Neural progenitor cell (in vitro differentiated cells): Measurements from ENCODE around the gene MPZ. TPM values are rescaled to one million over a fixed set of nuclear protein-coding genes. Genes with fewer than 3 reads are reported as not detected.
"Not testable (repeated sequence)": the region's sequence is repeated elsewhere in the genome, so short reads cannot be mapped to it uniquely, and the experiment has no call there.

Experiments
- DNase-seq: peaks from one replicate; pipeline ENCODE4 v3.0.0-alpha.2; 2016; ENCODE audit warnings: low spot score
- H2AFZ ChIP-seq: fragments of 200-600 bp; sonication (generic); replicated peaks from 2 replicates; pipeline ENCODE4 v1.6.1; 2016; ENCODE audit warnings: antibody characterized with exemption
- H3F3A ChIP-seq: fragments of 200-600 bp; sonication (generic); 2 replicates; pipeline ENCODE4 v1.6.1; 2016; ENCODE audit warnings: antibody characterized with exemption, low read depth
- H3K27ac ChIP-seq: fragments of 200-600 bp; sonication (generic); 2 replicates; pipeline ENCODE4 v1.5.1; 2016; ENCODE audit warnings: mild to moderate bottlenecking
- H3K27me3 ChIP-seq: fragments of 200-600 bp; sonication (generic); 2 replicates; pipeline ENCODE4 v1.6.1; 2016; ENCODE audit warnings: mild to moderate bottlenecking, moderate library complexity
- H3K36me3 ChIP-seq: fragments of 200-600 bp; sonication (generic); 2 replicates; pipeline ENCODE4 v1.5.1; 2016
- H3K4me1 ChIP-seq: fragments of 200-600 bp; sonication (generic); 2 replicates; pipeline ENCODE4 v1.6.1; 2016; ENCODE audit warnings: mixed run types
- H3K4me2 ChIP-seq: fragments of 200-600 bp; sonication (generic); 2 replicates; pipeline ENCODE4 v1.6.1; 2016
- H3K4me3 ChIP-seq: fragments of 200-600 bp; sonication (generic); 2 replicates; pipeline ENCODE4 v1.5.1; 2016
- H3K79me2 ChIP-seq: fragments of 200-600 bp; sonication (generic); 2 replicates; pipeline ENCODE4 v1.6.1; 2016; ENCODE audit warnings: low read depth
- H3K9ac ChIP-seq: fragments of 200-600 bp; sonication (generic); 2 replicates; pipeline ENCODE4 v1.6.1; 2016
- H3K9me3 ChIP-seq: fragments of 200-600 bp; sonication (generic); 2 replicates; pipeline ENCODE4 v1.5.1; 2016; ENCODE audit warnings: low read depth
- H4K20me1 ChIP-seq: fragments of 200-600 bp; sonication (generic); 2 replicates; pipeline ENCODE4 v1.6.1; 2016; ENCODE audit warnings: low read depth
- H3K27ac Mint-ChIP-seq: 3 replicates; pipeline ENCODE4 v1.8.0; 2021; ENCODE audit warnings: mixed read lengths
- H3K27me3 Mint-ChIP-seq: 2 replicates; pipeline ENCODE4 v1.8.0; 2022; ENCODE audit warnings: low read depth, mild to moderate bottlenecking, inconsistent platforms, moderate library complexity, mixed read lengths; ENCODE audit not compliant: insufficient read depth
- H3K36me3 Mint-ChIP-seq: 3 replicates; pipeline ENCODE4 v1.8.0; 2021; ENCODE audit warnings: mixed read lengths
- H3K4me1 Mint-ChIP-seq: 3 replicates; pipeline ENCODE4 v1.8.0; 2021; ENCODE audit warnings: mixed read lengths
- H3K4me3 Mint-ChIP-seq: 3 replicates; pipeline ENCODE4 v1.8.0; 2021; ENCODE audit warnings: mild to moderate bottlenecking, moderate library complexity, mixed read lengths
- H3K9me3 Mint-ChIP-seq: 3 replicates; pipeline ENCODE4 v1.8.0; 2020; ENCODE audit warnings: mixed read lengths
- total RNA-seq: library from RNA; depleted of rRNA; stranded (reverse); fragments of >200 nt; gene quantifications from 2 replicates; pipeline ENCODE4 v1.2.3, GENCODE V29; 2015; ENCODE audit warnings: low replicate concordance

Gene MPZ
- total RNA-seq, 1 donor from 2014 or later: 1.1 TPM

GRCh38 chr1:161255302-161255701, 54.5 kb downstream of the MPZ start:
- H3K4me3 ChIP-seq, H3K9me3 ChIP-seq, H3K36me3 ChIP-seq, H3K4me3 Mint-ChIP-seq, H2AFZ ChIP-seq, H3K79me2 ChIP-seq, H4K20me1 ChIP-seq, H3K4me1 ChIP-seq, H3K27ac Mint-ChIP-seq, H3K9ac ChIP-seq, DNase-seq, H3K27ac ChIP-seq, H3K36me3 Mint-ChIP-seq, H3K4me2 ChIP-seq: not testable (repeated sequence)
- peaks cover 10% of the 10 kb centered on the region for H3F3A ChIP-seq
- Mint-ChIP-seq H3K4me1 (peaks cover 16% of the 10 kb centered on the region), H3K9me3 (peaks cover 20% of the 10 kb centered on the region), H3K27me3 (peaks cover 27% of the 10 kb centered on the region)
- H3K27me3 ChIP-seq: peaks cover 26% of the 10 kb centered on the region

Other genes starting within 250 kb of the MPZ start
- gene ARHGAP30, start 240.1 kb downstream of the MPZ start, total RNA-seq: 0.06 TPM in 1 of 2 replicates, not detected in the other
- gene NECTIN4, start 220.4 kb downstream of the MPZ start, total RNA-seq: 0.06 TPM in 1 of 2 replicates, not detected in the other
- 12.6 and 22.6 TPM in 2 replicates for gene KLHDC9, start 211.6 kb downstream of the MPZ start, total RNA-seq
- gene PFDN2, start 191.9 kb downstream of the MPZ start, total RNA-seq: 57.6 and 74.1 TPM in 2 replicates
- gene NIT1, start 191.9 kb downstream of the MPZ start, total RNA-seq: 39.5 and 46.3 TPM in 2 replicates
- gene DEDD, start 177.3 kb downstream of the MPZ start, total RNA-seq: 29.7 and 34.8 TPM in 2 replicates
- 114 and 133 TPM in 2 replicates for gene UFC1, start 156.0 kb downstream of the MPZ start, total RNA-seq
- 6.7 and 19.0 TPM in 2 replicates for gene USP21, start 150.5 kb downstream of the MPZ start, total RNA-seq
- 18.3 and 42.4 TPM in 2 replicates for gene PPOX, start 143.5 kb downstream of the MPZ start, total RNA-seq
- gene B4GALT3, start 132.5 kb downstream of the MPZ start, total RNA-seq: 9.5 and 36.5 TPM in 2 replicates
- gene ADAMTS4, start 110.9 kb downstream of the MPZ start, total RNA-seq: 1.3 and 5.4 TPM in 2 replicates
- gene NDUFS2, start 107.6 kb downstream of the MPZ start, total RNA-seq: 105 and 107 TPM in 2 replicates
- gene FCER1G, start 94.7 kb downstream of the MPZ start, total RNA-seq: 0.34 TPM in 1 of 2 replicates, not detected in the other
- not detected in 2 replicates for gene APOA2, start 86.3 kb downstream of the MPZ start, total RNA-seq
- gene TOMM40L, start 83.9 kb downstream of the MPZ start, total RNA-seq: 7.2 and 9.8 TPM in 2 replicates
- not detected in 2 replicates for gene NR1I3, start 71.8 kb downstream of the MPZ start, total RNA-seq
- gene PCP4L1, start 51.2 kb downstream of the MPZ start, total RNA-seq: 0.46 and 0.69 TPM in 2 replicates
- 61.2 and 95.7 TPM in 2 replicates for gene SDHC, start 4.4 kb upstream of the MPZ start, total RNA-seq
- not detected in 2 replicates for gene CFAP126, start 57.9 kb upstream of the MPZ start, total RNA-seq
- 0.53 TPM in 1 of 2 replicates, not detected in the other for gene FCGR2A, start 195.5 kb upstream of the MPZ start, total RNA-seq
- gene HSPA6, start 214.6 kb upstream of the MPZ start, total RNA-seq: 0.09 TPM in 1 of 2 replicates, not detected in the other
- gene FCGR3A, start 239.8 kb upstream of the MPZ start, total RNA-seq: not detected in 2 replicates